Kidney (tissue), 14 donors: ENCODE data around the gene VGLL4. TPM values are rescaled to one million over a fixed set of nuclear protein-coding genes. Genes with fewer than 3 reads are reported as not detected.

Experiments used
- DNase-seq, 5 donors: peaks; one replicate each; pipeline ENCODE4 v3.0.0-alpha.2; 2013 to 2020
- FAIRE-seq: peaks from 2 replicates; lab custom pipeline; 2012; peaks lifted over from hg19 to GRCh38; lab: Jason Lieb, UNC
- H3K27ac ChIP-seq, 2 donors: one replicate each; pipeline ENCODE4 v1.7.0; 2013; ENCODE audit warnings: low read depth in 2 of 2, low read length in 2 of 2, inconsistent platforms in 1 of 2
- H3K27me3 ChIP-seq: one replicate; pipeline ENCODE4 v1.7.1; 2013; ENCODE audit warnings: low read length, inconsistent platforms; ENCODE audit not compliant: control insufficient read depth, insufficient read depth
- H3K36me3 ChIP-seq, 3 donors: one replicate each; pipeline versions ENCODE4 v1.7.0 to v1.7.1; 2013; ENCODE audit warnings: low read length in 3 of 3, control low read depth in 1 of 3, inconsistent platforms in 1 of 3; ENCODE audit not compliant: insufficient read depth in 3 of 3, control insufficient read depth in 2 of 3
- H3K4me1 ChIP-seq, 3 donors: one replicate each; pipeline versions ENCODE4 v1.7.0 to v1.7.1; 2013; ENCODE audit warnings: low read length in 3 of 3, inconsistent platforms in 1 of 3, low read depth in 1 of 3; ENCODE audit not compliant: control insufficient read depth in 2 of 3, insufficient read depth in 2 of 3
- H3K4me3 ChIP-seq, 3 donors: one replicate each; pipeline versions ENCODE4 v1.7.0 to v1.8.1; 2013; ENCODE audit warnings: low read length in 3 of 3, control low read depth in 1 of 3, inconsistent platforms in 1 of 3
- H3K9ac ChIP-seq, 3 donors: one replicate each; pipeline versions ENCODE4 v1.7.0 to v1.7.1; 2013; ENCODE audit warnings: low read length in 3 of 3, control low read depth in 1 of 3, inconsistent platforms in 1 of 3
- H3K9me3 ChIP-seq, 3 donors: one replicate each; pipeline versions ENCODE4 v1.7.0 to v1.7.1; 2013; ENCODE audit warnings: low read length in 3 of 3, control low read depth in 1 of 3, inconsistent platforms in 1 of 3; ENCODE audit not compliant: control insufficient read depth in 2 of 3, insufficient read depth in 1 of 3
- CTCF ChIP-seq: IDR thresholded peaks from 3 replicates; pipeline ENCODE4 v1.5.1; 2012; ENCODE audit warnings: mild to moderate bottlenecking, moderate library complexity, borderline replicate concordance; ENCODE audit not compliant: insufficient read depth; ENCODE audit errors: extremely low read depth
- intact Hi-C: fragments of 100-400 bp; cut with DNase I; formaldehyde crosslinking; loops from one replicate; pipeline ENCODE4 v1.11.1; 2022
- polyA plus RNA-seq: library from polyadenylated mRNA; stranded (reverse); fragments of 350-450 nt; fragmentation: Illumina TruSeq; extraction: RNeasy Lipid Tissue Mini Kit (QIAGEN cat#74804); gene quantifications from one replicate; pipeline ENCODE4 v1.2.3, GENCODE V29; 2014; ENCODE audit warnings: low read depth, low replicate concordance; ENCODE audit not compliant: insufficient read depth
- total RNA-seq: library from RNA; stranded (reverse); fragmentation: NEBNext Ultra II Directional; extraction: Animal tissue kit (Norgen Biotek cat#: 25700); gene quantifications from one replicate; pipeline ENCODE4 v1.2.1, GENCODE V29; 2021
- donor health status: control.
- donor health status: control.
- donor health status: control.
- donor health status: control.
- donor health status: control.
- donor health status: DM: yes; HTN: yes; CAD: no.
- donor health status: Normal renal cell carcinoma (clear cell type).

The VGLL4 gene
- total and polyA plus RNA-seq, 2 donors from 2014 or later, result 41.4 to 78.5 TPM

- no peak overlapping the region for H3K9ac ChIP-seq
- FAIRE-seq (no peak), DNase-seq (no peak)
- peaks cover 0 to 21% (median 14%) of the 10 kb centered on the region in 3 donors for H3K4me1 ChIP-seq
- H3K27ac ChIP-seq, result no peak overlapping the region
- TF ChIP-seq CTCF, result no peak
- no peak overlapping the region for H3K4me3 ChIP-seq
- no peaks in the 10 kb centered on the region for H3K27me3 ChIP-seq
- no peaks in the 10 kb centered on the region for H3K36me3 ChIP-seq
- no peaks in the 10 kb centered on the region for H3K9me3 ChIP-seq
- intact Hi-C loops, result no loop called here
Measured at GRCh38 chr3:11622586-11623550, 20.8 kb downstream of the VGLL4 start.

- H3K36me3 ChIP-seq, result no peaks in the 10 kb centered on the region
Measured at GRCh38 chr3:11621077-11621476, 22.6 kb downstream of the VGLL4 start.

GRCh38 chr3:11619946-11620652 lies 23.6 kb downstream of the VGLL4 start:
- no peak overlapping the region for H3K27ac ChIP-seq
- FAIRE-seq, result no peak
- TF ChIP-seq CTCF, result no peak
- peaks cover 0 to 17% (median 10%) of the 10 kb centered on the region in 3 donors for H3K4me1 ChIP-seq
- H3K9ac ChIP-seq, result no peak overlapping the region
- DNase-seq, result no peak
- no peaks in the 10 kb centered on the region for H3K27me3 ChIP-seq
- intact Hi-C loops, result no loop called here
- H3K4me3 ChIP-seq, result no peak overlapping the region
- no peaks in the 10 kb centered on the region for H3K9me3 ChIP-seq
- H3K36me3 ChIP-seq, result no peaks in the 10 kb centered on the region

More at GRCh38 chr3:11621077-11621476, 22.6 kb downstream of the VGLL4 start:
- Histone ChIP-seq H3K27me3 (no peaks in the 10 kb centered on the region), H3K27ac (no peak overlapping the region), H3K9me3 (no peaks in the 10 kb centered on the region), H3K4me3 (no peak overlapping the region), H3K4me1 (peaks cover 0 to 17% (median 17%) of the 10 kb centered on the region in 3 donors), H3K9ac (no peak overlapping the region)
- DNase-seq, result no peak
- TF ChIP-seq CTCF, result no peak
- FAIRE-seq, result no peak
- intact Hi-C loops, result no loop called here
